DND-41 (cell line): ENCODE measurements around the gene SLC4A2.

ENCODE experiments used
- EZH2 ChIP-seq: IDR thresholded peaks from 3 replicates; pipeline ENCODE4 v1.6.1; 2012; ENCODE audit warnings: borderline replicate concordance, low read depth, mild to moderate bottlenecking, moderate library complexity, low read length, inconsistent platforms; ENCODE audit not compliant: severe bottlenecking
- TF ChIP-seq, protein P1 (sequence below): IDR thresholded peaks from 2 replicates; pipeline ENCODE4 v1.5.1; 2012; ENCODE audit warnings: borderline replicate concordance, low read length, moderate library complexity, mild to moderate bottlenecking; ENCODE audit not compliant: poor library complexity, severe bottlenecking; ENCODE audit errors: extremely low read depth

DNA sequence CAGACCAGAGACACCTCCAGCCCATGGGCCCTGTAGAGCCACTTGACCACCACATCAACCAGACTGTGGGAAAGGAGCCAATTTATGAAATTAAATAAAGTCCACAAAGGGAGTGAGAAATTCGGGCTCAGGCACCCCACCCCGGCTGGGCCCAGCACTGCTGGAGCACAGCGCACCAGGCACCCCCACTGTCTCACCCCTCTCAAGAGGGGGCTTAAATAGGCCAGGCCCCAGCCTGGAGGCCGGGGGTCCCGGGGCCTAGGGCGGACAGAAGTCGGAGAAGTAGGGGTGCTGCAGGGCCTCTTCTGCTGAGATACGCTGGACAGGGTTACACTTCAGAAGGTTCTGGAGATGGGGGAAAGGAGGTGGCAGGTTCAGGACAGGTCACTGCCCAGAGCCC lies 5.6 kb upstream of the SLC4A2 start:
- TF ChIP-seq, protein P1, sequence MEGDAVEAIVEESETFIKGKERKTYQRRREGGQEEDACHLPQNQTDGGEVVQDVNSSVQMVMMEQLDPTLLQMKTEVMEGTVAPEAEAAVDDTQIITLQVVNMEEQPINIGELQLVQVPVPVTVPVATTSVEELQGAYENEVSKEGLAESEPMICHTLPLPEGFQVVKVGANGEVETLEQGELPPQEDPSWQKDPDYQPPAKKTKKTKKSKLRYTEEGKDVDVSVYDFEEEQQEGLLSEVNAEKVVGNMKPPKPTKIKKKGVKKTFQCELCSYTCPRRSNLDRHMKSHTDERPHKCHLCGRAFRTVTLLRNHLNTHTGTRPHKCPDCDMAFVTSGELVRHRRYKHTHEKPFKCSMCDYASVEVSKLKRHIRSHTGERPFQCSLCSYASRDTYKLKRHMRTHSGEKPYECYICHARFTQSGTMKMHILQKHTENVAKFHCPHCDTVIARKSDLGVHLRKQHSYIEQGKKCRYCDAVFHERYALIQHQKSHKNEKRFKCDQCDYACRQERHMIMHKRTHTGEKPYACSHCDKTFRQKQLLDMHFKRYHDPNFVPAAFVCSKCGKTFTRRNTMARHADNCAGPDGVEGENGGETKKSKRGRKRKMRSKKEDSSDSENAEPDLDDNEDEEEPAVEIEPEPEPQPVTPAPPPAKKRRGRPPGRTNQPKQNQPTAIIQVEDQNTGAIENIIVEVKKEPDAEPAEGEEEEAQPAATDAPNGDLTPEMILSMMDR, result no peak
- TF ChIP-seq EZH2, result no peak
